ENCODE results near the gene TEX54. TPM values are rescaled to one million over a fixed set of nuclear protein-coding genes. Genes with fewer than 3 reads are reported as not detected.

Gene TEX54
- total and polyA plus RNA-seq, 2 of the 13 experiments (the other 11 are each of a cell fraction or from before 2014, with no cell fraction given) = not detected

DNA sequence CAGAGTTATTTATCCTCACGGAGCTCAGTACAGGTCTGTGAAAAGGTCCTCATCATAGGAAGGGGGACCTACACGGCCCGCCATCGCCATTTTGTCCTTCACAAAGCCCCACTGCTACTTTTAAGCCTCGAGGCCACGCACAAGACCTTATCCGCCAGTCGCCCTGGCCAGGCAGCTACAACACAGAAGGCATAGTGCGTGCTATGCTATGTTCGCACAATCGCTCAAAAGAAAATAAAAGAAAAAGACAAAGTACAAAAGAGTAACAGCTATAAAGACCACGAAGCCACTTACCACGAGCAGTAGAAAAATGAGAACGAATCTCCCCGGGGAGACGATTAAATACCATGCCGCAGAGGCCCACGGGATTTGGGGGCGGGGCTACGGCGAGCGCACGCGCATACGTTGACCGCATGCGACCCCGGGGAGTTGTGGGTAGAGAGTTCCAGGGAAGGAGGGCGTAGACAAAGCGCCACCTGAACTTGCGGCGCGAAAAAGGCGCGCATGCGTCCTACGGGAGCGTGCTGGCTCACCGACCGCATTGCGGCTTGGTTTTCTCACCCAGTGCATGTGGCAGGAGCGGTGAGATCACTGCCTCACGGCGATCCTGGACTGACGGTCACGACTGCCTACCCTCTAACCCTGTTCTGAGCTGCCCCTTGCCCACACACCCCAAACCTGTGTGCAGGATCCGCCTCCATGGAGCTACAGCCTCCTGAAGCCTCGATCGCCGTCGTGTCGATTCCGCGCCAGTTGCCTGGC lies 23.1 kb upstream of the TEX54 start (continued):
- TF ChIP-seq, protein P1, sequence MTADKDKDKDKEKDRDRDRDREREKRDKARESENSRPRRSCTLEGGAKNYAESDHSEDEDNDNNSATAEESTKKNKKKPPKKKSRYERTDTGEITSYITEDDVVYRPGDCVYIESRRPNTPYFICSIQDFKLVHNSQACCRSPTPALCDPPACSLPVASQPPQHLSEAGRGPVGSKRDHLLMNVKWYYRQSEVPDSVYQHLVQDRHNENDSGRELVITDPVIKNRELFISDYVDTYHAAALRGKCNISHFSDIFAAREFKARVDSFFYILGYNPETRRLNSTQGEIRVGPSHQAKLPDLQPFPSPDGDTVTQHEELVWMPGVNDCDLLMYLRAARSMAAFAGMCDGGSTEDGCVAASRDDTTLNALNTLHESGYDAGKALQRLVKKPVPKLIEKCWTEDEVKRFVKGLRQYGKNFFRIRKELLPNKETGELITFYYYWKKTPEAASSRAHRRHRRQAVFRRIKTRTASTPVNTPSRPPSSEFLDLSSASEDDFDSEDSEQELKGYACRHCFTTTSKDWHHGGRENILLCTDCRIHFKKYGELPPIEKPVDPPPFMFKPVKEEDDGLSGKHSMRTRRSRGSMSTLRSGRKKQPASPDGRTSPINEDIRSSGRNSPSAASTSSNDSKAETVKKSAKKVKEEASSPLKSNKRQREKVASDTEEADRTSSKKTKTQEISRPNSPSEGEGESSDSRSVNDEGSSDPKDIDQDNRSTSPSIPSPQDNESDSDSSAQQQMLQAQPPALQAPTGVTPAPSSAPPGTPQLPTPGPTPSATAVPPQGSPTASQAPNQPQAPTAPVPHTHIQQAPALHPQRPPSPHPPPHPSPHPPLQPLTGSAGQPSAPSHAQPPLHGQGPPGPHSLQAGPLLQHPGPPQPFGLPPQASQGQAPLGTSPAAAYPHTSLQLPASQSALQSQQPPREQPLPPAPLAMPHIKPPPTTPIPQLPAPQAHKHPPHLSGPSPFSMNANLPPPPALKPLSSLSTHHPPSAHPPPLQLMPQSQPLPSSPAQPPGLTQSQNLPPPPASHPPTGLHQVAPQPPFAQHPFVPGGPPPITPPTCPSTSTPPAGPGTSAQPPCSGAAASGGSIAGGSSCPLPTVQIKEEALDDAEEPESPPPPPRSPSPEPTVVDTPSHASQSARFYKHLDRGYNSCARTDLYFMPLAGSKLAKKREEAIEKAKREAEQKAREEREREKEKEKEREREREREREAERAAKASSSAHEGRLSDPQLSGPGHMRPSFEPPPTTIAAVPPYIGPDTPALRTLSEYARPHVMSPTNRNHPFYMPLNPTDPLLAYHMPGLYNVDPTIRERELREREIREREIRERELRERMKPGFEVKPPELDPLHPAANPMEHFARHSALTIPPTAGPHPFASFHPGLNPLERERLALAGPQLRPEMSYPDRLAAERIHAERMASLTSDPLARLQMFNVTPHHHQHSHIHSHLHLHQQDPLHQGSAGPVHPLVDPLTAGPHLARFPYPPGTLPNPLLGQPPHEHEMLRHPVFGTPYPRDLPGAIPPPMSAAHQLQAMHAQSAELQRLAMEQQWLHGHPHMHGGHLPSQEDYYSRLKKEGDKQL (CRISPR knock-in tag; IDR thresholded peaks at IDR 0.05; ENCODE audit: low read depth) = no peak
- TF ChIP-seq IKZF1 (IDR thresholded peaks at IDR 0.05) (no peak), NFYB (CRISPR knock-in tag; IDR thresholded peaks at IDR 0.05) (peak; percentile 23; the same call in 1 of the 2 replicates), ZNF225 (CRISPR knock-in tag; IDR thresholded peaks at IDR 0.05) (no peak; the same call in 1 of the 2 replicates), ZNF557 (CRISPR knock-in tag; IDR thresholded peaks at IDR 0.05) (peak; percentile 90), ZNF451 (CRISPR knock-in tag; IDR thresholded peaks at IDR 0.05) (peak; percentile 92), ZNF891 (CRISPR knock-in tag; IDR thresholded peaks at IDR 0.05) (peak; percentile 94)
- TF ChIP-seq, protein P2, sequence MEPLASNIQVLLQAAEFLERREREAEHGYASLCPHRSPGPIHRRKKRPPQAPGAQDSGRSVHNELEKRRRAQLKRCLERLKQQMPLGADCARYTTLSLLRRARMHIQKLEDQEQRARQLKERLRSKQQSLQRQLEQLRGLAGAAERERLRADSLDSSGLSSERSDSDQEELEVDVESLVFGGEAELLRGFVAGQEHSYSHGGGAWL (CRISPR knock-in tag; IDR thresholded peaks at IDR 0.05) = peak; percentile 94; the same call in 1 of the 2 replicates
- TF ChIP-seq, protein P3, sequence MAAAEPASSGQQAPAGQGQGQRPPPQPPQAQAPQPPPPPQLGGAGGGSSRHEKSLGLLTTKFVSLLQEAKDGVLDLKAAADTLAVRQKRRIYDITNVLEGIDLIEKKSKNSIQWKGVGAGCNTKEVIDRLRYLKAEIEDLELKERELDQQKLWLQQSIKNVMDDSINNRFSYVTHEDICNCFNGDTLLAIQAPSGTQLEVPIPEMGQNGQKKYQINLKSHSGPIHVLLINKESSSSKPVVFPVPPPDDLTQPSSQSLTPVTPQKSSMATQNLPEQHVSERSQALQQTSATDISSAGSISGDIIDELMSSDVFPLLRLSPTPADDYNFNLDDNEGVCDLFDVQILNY (CRISPR knock-in tag; conservative IDR thresholded peaks at IDR 0.05) = peak; percentile 96
- TF ChIP-seq, protein P4, sequence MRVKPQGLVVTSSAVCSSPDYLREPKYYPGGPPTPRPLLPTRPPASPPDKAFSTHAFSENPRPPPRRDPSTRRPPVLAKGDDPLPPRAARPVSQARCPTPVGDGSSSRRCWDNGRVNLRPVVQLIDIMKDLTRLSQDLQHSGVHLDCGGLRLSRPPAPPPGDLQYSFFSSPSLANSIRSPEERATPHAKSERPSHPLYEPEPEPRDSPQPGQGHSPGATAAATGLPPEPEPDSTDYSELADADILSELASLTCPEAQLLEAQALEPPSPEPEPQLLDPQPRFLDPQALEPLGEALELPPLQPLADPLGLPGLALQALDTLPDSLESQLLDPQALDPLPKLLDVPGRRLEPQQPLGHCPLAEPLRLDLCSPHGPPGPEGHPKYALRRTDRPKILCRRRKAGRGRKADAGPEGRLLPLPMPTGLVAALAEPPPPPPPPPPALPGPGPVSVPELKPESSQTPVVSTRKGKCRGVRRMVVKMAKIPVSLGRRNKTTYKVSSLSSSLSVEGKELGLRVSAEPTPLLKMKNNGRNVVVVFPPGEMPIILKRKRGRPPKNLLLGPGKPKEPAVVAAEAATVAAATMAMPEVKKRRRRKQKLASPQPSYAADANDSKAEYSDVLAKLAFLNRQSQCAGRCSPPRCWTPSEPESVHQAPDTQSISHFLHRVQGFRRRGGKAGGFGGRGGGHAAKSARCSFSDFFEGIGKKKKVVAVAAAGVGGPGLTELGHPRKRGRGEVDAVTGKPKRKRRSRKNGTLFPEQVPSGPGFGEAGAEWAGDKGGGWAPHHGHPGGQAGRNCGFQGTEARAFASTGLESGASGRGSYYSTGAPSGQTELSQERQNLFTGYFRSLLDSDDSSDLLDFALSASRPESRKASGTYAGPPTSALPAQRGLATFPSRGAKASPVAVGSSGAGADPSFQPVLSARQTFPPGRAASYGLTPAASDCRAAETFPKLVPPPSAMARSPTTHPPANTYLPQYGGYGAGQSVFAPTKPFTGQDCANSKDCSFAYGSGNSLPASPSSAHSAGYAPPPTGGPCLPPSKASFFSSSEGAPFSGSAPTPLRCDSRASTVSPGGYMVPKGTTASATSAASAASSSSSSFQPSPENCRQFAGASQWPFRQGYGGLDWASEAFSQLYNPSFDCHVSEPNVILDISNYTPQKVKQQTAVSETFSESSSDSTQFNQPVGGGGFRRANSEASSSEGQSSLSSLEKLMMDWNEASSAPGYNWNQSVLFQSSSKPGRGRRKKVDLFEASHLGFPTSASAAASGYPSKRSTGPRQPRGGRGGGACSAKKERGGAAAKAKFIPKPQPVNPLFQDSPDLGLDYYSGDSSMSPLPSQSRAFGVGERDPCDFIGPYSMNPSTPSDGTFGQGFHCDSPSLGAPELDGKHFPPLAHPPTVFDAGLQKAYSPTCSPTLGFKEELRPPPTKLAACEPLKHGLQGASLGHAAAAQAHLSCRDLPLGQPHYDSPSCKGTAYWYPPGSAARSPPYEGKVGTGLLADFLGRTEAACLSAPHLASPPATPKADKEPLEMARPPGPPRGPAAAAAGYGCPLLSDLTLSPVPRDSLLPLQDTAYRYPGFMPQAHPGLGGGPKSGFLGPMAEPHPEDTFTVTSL (CRISPR knock-in tag; IDR thresholded peaks at IDR 0.05; ENCODE audit: borderline replicate concordance) = peak; percentile 62; the same call in 1 of the 2 replicates
